IPS-18c (cell line): ENCODE data around the gene SNRNP200.

Source experiments
- H3K4me3 ChIP-seq: 2 replicates; pipeline ENCODE4 v1.7.0; 2013; ENCODE audit warnings: low read depth, mild to moderate bottlenecking, low read length, moderate library complexity; ENCODE audit not compliant: insufficient read depth
- H3K9me3 ChIP-seq: one replicate; pipeline ENCODE4 v1.6.1; 2013; ENCODE audit warnings: mild to moderate bottlenecking, low read length, moderate library complexity; ENCODE audit not compliant: control insufficient read depth, insufficient read depth

SNRNP200 gene

DNA sequence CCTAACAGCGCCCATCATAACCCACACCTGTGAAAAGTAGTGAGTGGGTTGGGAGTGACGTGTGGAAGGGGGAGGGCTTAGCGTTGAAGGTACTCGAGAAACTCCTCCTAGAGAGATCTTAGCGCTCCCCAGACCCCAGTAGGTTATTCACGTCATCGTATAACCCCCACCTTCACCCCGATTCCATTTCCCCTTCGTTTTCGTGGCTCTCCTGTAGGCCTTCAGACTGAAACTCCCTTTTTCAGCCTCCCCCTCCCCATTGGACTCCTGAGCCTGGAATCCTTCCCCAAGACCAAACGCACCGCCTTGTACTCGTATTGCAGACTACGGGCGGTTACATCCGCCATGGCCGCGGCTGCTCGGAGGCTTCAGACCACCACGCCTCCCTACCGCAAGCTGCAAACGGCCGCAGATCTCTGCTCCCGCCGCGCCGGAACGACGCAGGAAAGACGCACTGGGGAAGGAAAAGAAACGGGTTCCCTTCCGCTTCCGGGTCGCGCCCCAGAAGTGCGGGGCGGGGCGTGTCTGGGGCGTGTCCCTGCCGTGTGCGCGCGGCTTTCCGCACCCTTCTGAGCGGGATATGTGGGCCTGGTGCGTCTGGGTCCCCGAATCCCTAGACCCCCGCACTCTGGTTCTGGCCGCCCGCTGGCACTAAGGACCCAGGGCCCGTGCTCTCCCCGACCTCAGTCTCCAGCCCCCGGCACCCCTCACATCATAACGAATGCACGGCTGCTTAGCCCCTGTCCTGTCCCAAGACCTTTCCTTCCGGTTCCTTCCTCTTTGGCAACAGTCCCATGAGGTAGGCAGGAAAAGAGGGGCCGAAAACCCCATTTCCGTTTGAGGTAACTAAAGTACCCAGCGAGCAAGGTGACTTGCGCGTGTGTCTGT lies at the start of gene SNRNP200:
SNRNP200 (minus strand) TSS at position 456 of the 888 bp plus-strand sequence; CDS start at position 347, 109 bp downstream.
- Histone ChIP-seq H3K4me3 (peak within 1 kb of the TSS; percentile 90), H3K9me3 (no peaks in the 10 kb centered on the region)

GRCh38 chr2:96354492-96354891 lies 49.1 kb upstream of the SNRNP200 start:
- Histone ChIP-seq H3K9me3 (no peaks in the 10 kb centered on the region), H3K4me3 (no peak overlapping the region)

DNA sequence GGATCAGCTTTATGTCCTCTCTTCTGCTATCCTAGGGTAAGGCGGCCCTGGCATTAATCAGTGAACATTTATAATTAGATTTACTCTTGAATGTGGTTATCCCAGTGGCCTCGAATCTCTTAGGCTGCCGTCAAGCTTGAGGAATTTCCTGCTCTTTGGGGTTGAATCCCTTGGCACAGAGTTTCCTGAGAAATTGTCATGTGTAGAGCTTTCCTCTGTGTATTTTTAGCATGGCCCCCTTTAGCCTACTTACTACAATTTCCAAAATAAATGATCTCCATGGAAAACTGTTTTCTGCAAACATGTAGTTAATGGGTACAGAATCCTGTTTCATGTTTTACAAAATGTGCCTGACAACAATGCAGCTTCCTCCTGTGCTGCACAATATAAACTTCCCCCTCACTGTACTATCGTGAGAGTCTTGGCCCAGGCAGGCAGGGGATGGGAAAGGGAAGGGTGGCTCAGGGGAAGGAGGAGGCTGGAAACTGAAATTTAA lies 48.3 kb upstream of the SNRNP200 start:
- Histone ChIP-seq H3K9me3 (no peaks in the 10 kb centered on the region), H3K4me3 (no peak overlapping the region)

- H3K9me3 ChIP-seq, result no peaks in the 10 kb centered on the region
- H3K4me3 ChIP-seq, result no peak overlapping the region
These were observed 47.8 kb upstream of the SNRNP200 start for GRCh38 chr2:96353032-96353561.

- H3K9me3 ChIP-seq, result no peaks in the 10 kb centered on the region
- no peak overlapping the region for H3K4me3 ChIP-seq
These were observed 42.0 kb upstream of the SNRNP200 start for GRCh38 chr2:96347395-96347794.

GRCh38 chr2:96345868-96346462 lies 40.6 kb upstream of the SNRNP200 start:
- no peaks in the 10 kb centered on the region for H3K9me3 ChIP-seq
- no peak overlapping the region for H3K4me3 ChIP-seq

DNA sequence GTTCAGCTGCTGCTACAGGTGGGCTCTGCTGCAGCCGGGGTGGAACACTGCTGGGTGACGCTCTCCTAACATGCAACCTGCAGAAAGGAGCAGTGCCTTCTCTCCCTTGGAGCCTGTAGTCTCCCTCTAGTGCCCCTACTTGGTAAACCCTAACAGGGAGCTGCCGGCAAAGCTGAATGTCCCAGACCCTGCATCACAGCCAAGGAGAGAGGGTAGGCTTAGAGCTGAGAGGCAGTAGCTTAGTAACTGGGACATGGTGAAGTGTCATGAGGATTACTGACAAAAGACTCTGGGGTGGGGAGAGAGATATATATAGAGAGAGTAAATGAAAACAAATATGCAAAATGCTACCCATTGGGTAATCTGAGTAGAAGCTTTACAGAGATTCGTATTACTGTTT lies 40.1 kb upstream of the SNRNP200 start:
- Histone ChIP-seq H3K9me3 (no peaks in the 10 kb centered on the region), H3K4me3 (no peak overlapping the region)

DNA sequence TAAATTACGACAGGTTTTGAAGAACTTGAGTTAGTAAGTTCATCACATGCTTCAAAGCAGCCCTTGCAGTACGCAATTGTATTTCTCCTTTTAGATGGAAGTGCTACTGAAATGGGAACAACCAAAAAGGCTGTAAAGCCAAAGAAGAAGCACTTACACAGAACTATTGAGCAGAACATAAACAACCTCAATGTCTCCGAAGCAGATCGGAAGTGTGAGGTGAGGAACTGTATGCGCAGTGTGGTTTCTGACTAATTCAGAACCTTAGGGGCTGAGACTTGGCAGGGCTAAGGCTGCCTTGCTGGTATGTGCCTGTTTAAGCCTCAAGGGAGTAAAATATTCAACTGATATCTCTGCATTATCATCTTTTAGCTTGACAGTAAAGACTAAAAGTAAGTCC lies 38.7 kb upstream of the SNRNP200 start:
- H3K4me3 ChIP-seq, result no peak overlapping the region

DNA sequence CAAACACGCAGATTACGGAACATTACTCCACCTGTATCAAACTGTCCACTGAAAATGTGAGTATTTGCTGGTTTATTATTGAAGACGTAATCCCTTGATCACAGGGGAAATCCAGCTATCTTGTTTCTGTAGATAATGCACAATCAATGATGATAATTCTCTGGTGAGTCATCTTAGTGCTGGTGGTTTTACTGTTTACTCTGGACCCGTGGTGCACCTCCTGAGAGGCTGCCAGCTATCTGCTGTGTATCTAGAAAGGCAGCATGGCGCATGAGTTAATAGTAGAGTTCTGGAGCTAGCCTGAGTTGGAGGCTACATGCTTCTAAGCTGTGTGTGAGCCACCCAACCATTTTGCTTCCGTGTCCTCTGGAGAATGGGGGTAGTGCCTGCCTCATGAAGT lies 36.7 kb upstream of the SNRNP200 start:
- H3K4me3 ChIP-seq, result no peak overlapping the region
- H3K9me3 ChIP-seq, result no peaks in the 10 kb centered on the region

More for the DNA sequence above, 38.7 kb upstream of the SNRNP200 start:
- H3K9me3 ChIP-seq, result no peaks in the 10 kb centered on the region

DNA sequence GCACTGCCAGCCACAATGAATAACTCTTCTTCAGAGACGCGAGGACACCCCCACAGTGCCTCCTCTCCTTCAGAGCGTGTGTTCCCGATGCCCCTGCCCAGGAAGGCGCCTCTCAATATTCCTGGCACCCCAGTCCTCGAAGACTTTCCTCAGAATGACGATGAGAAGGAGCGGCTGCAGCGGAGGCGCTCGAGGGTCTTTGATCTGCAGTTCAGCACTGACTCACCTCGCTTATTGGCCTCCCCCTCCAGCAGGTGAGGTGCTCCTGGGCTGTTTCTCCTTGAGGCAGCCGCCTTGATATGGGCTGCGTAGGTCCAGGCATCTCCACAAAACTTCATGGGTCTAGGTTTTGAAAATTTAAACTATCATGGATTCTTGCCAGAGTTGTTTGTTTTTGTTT lies 36.3 kb upstream of the SNRNP200 start:
- Histone ChIP-seq H3K4me3 (no peak overlapping the region), H3K9me3 (no peaks in the 10 kb centered on the region)

DNA sequence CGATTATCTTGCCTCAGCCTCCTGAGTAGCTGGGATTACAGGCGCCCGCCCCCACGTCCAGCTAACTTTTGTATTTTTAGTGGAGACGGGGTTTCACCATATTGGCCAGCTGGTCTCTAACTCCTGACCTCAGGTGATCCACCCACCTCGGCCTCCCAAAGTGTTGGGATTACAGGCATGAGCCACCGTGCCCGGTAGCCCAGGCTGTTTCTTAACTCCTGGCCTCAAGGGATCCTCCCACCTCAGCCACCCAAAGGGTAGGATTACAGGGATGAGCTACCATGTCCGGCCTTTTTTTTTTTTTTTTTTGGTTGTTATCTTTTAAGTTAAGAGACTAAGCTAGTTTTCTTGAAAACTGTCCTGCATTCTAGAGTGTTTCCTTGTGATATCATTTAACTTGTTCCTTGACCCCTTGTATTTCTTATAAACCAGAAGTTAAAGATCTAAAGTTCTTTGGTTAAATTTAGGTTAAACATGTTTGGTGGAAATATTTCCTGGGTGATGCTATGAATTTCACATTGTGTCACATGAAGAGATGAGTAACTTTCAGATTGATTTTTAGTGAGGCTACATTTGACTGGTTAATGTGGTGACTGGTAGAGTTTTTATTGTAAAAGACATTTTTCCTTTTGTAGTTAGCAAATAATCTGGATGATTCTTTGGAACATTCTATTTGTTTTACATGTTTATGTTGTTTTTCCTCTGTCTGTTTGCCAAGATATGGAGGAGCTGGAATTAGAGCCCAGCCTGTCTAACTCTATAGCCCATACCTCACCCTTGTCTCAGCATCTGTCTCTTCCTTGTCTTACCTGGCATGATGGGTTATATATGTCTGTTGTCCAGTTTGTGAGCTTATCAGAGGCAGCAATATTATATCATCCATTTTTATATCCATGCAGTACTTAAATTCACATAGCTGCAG lies 35.4 kb upstream of the SNRNP200 start:
- no peaks in the 10 kb centered on the region for H3K9me3 ChIP-seq
- H3K4me3 ChIP-seq, result no peak overlapping the region

GRCh38 chr2:96336873-96337272 lies 31.5 kb upstream of the SNRNP200 start:
- H3K9me3 ChIP-seq, result no peaks in the 10 kb centered on the region

GRCh38 chr2:96336104-96336775 lies 30.9 kb upstream of the SNRNP200 start:
- Histone ChIP-seq H3K4me3 (peak overlapping the region; percentile 85), H3K9me3 (no peaks in the 10 kb centered on the region)

More at GRCh38 chr2:96336873-96337272, 31.5 kb upstream of the SNRNP200 start:
- H3K4me3 ChIP-seq, result peak overlapping the region; percentile 85; the same call in 1 of the 2 replicates

GRCh38 chr2:96333708-96334107 lies 28.4 kb upstream of the SNRNP200 start:
- Histone ChIP-seq H3K4me3 (no peak overlapping the region), H3K9me3 (no peaks in the 10 kb centered on the region)

DNA sequence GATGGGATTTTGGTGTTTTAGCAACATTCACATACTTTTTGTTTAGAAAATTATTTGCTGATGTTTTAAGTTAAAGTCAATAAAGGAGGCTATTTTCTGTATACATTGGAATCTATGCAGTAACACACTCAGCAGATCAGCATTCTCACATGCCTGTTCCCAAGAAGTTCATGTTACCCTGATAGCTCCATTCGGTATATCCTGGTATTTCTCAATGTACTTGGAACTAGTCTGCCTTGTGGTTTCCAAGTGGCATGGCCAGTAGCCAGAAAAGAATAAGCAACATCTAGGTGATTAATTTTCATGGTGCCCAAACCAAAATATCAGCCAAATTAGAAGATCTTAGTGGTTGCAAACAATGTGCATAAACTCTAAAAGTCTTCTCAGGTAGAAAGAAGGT lies 25.1 kb upstream of the SNRNP200 start:
- no peaks in the 10 kb centered on the region for H3K9me3 ChIP-seq
- H3K4me3 ChIP-seq, result no peak overlapping the region

DNA sequence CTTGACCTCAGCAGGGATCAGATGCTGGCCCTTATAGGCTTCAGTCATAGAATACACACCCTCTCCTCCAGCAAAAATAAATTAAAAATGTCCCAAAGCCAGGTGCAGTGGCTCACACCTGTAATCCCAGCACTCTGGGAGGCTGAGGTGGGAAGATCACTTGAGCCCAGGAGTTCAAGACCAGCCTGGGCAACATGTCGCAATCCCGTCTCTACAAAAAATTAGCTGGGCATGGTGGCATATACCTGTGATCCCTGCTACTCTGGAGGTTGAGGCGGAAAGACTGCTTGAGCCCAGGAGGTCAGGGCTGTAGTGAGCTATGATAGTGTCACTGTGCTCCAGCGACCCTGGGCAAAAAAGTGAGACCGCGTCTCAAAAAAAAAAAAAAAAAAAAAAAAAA lies 24.5 kb upstream of the SNRNP200 start:
- H3K9me3 ChIP-seq, result no peaks in the 10 kb centered on the region
- no peak overlapping the region for H3K4me3 ChIP-seq
